ENCODE data around the gene MCU.
"Not testable (repeated sequence)": the region's sequence is repeated elsewhere in the genome, so short reads cannot be mapped to it uniquely, and the experiment has no call there.

MCU gene

GRCh38 chr10:72688208-72688651 lies 3.7 kb upstream of the MCU start:
- no peak for DNase-seq

GRCh38 chr10:72689660-72690059 lies 2.3 kb upstream of the MCU start:
- DNase-seq = no peak

GRCh38 chr10:72690071-72690755 lies 1.7 kb upstream of the MCU start:
- no peak for DNase-seq

GRCh38 chr10:72691470-72691862 lies 477 bp upstream of the MCU start:
- DNase-seq = no peak

- no peak for DNase-seq
Measured at GRCh38 chr10:72692744-72692993, 726 bp downstream of the MCU start.

GRCh38 chr10:72692994-72693781 lies 1.2 kb downstream of the MCU start:
- no peak for DNase-seq

- DNase-seq = no peak
Measured at GRCh38 chr10:72694476-72695369, 2.8 kb downstream of the MCU start.

GRCh38 chr10:72695496-72695895 lies 3.6 kb downstream of the MCU start:
- DNase-seq = no peak

- DNase-seq = no peak
Measured at GRCh38 chr10:72697716-72698115, 5.8 kb downstream of the MCU start.

GRCh38 chr10:72702465-72702864 lies 10.5 kb downstream of the MCU start:
- not testable (repeated sequence) for DNase-seq

GRCh38 chr10:72702868-72703581 lies 11.1 kb downstream of the MCU start:
- DNase-seq = no peak

GRCh38 chr10:72704117-72704516 lies 12.2 kb downstream of the MCU start:
- DNase-seq = no peak

GRCh38 chr10:72709041-72709440 lies 17.1 kb downstream of the MCU start:
- no peak for DNase-seq

- no peak for DNase-seq
Measured at GRCh38 chr10:72712136-72712535, 20.2 kb downstream of the MCU start.

- DNase-seq = no peak
Measured at GRCh38 chr10:72719941-72720592, 28.1 kb downstream of the MCU start.

GRCh38 chr10:72720814-72721660 lies 29.1 kb downstream of the MCU start:
- DNase-seq = no peak

- DNase-seq = no peak
Measured at GRCh38 chr10:72727130-72727529, 35.2 kb downstream of the MCU start.

- no peak for DNase-seq
Measured at GRCh38 chr10:72728462-72728861, 36.5 kb downstream of the MCU start.

GRCh38 chr10:72729528-72729927 lies 37.6 kb downstream of the MCU start:
- DNase-seq = no peak

GRCh38 chr10:72730479-72730878 lies 38.5 kb downstream of the MCU start:
- DNase-seq = no peak

GRCh38 chr10:72731916-72732419 lies 40.0 kb downstream of the MCU start:
- no peak for DNase-seq
